Measurements from ENCODE around the gene MAP3K14. TPM values are rescaled to one million over a fixed set of nuclear protein-coding genes. Genes with fewer than 3 reads are reported as not detected.

The MAP3K14 gene
- total and polyA plus RNA-seq, 4 donors, result 1.2 to 7.8 (median 4.2) TPM

- Histone ChIP-seq H3K27me3 (ENCODE audit: control insufficient read depth in 4 of 4, insufficient read depth in 4 of 4, low read length in 3 of 4) (no peaks in the 10 kb centered on the region), H3K9me3 (ENCODE audit: control insufficient read depth in 4 of 4, low read length in 3 of 4) (no peaks in the 10 kb centered on the region), H3K36me3 (ENCODE audit: control insufficient read depth in 4 of 4, insufficient read depth in 3 of 4, low read depth in 1 of 4, low read length in 3 of 4) (peaks cover 0 to 2% (median 0%) of the 10 kb centered on the region in 4 donors), H3K4me1 (ENCODE audit: control insufficient read depth in 4 of 4, insufficient read depth in 4 of 4, low read length in 3 of 4) (peaks cover 11 to 55% (median 36%) of the 10 kb centered on the region in 4 donors), H3K27ac (ENCODE audit: low read depth in 1 of 2, low read length in 2 of 2) (peak overlapping the region; percentile 81 to 95), H3K9ac (ENCODE audit: low read depth in 1 of 2, low read length in 2 of 2) (no peak overlapping the region), H3K4me3 (ENCODE audit: low read depth in 1 of 3, low read length in 3 of 3) (no peak overlapping the region)
- TF ChIP-seq YY1 (IDR thresholded peaks at IDR 0.05), result no peak
- no peak for TF ChIP-seq EGR1 (IDR thresholded peaks at IDR 0.05; ENCODE audit: low read depth in 2 of 2)
- no peak for TF ChIP-seq RAD21 (IDR thresholded peaks at IDR 0.05)
- no peak for TF ChIP-seq ZBTB33 (IDR thresholded peaks at IDR 0.05)
- no peak for DNase-seq (ENCODE audit: low spot score)
- 66% methylated on average over 4 of the region's 4 CpGs for WGBS
These were observed 10.7 kb downstream of the MAP3K14 start for GRCh38 chr17:45306094-45306493.

GRCh38 chr17:45305530-45306087 lies 11.2 kb downstream of the MAP3K14 start:
- peak overlapping the region in 1 of 2 donors; percentile 81 for H3K27ac ChIP-seq (ENCODE audit: low read depth in 1 of 2, low read length in 2 of 2)
- H3K36me3 ChIP-seq (ENCODE audit: control insufficient read depth in 4 of 4, insufficient read depth in 3 of 4, low read depth in 1 of 4, low read length in 3 of 4), result peaks cover 0 to 2% (median 0%) of the 10 kb centered on the region in 4 donors
- H3K9me3 ChIP-seq (ENCODE audit: control insufficient read depth in 4 of 4, low read length in 3 of 4), result no peaks in the 10 kb centered on the region
- no peak overlapping the region for H3K4me3 ChIP-seq (ENCODE audit: low read depth in 1 of 3, low read length in 3 of 3)
- no peak overlapping the region for H3K9ac ChIP-seq (ENCODE audit: low read depth in 1 of 2, low read length in 2 of 2)
- TF ChIP-seq, protein P1, sequence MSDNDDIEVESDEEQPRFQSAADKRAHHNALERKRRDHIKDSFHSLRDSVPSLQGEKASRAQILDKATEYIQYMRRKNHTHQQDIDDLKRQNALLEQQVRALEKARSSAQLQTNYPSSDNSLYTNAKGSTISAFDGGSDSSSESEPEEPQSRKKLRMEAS (IDR thresholded peaks at IDR 0.05), result no peak
- TF ChIP-seq FOXA2 (IDR thresholded peaks at IDR 0.05), result no peak
- no peak for TF ChIP-seq YY1 (IDR thresholded peaks at IDR 0.05)
- no peak for TF ChIP-seq RAD21 (IDR thresholded peaks at IDR 0.05)
- no peak for TF ChIP-seq SP1 (IDR thresholded peaks at IDR 0.05)
- no peak for TF ChIP-seq FOXA1 (IDR thresholded peaks at IDR 0.05)
- TF ChIP-seq ATF3 (IDR thresholded peaks at IDR 0.05), result no peak
- no peak for TF ChIP-seq TAF1 (conservative IDR thresholded peaks at IDR 0.05)
- no peak for TF ChIP-seq GABPA (IDR thresholded peaks at IDR 0.05 in 1 of 2, conservative IDR thresholded peaks at IDR 0.05 in 1 of 2)
- TF ChIP-seq JUND (IDR thresholded peaks at IDR 0.05), result no peak
- no peak for TF ChIP-seq ZBTB33 (IDR thresholded peaks at IDR 0.05)
- TF ChIP-seq NR2F2 (IDR thresholded peaks at IDR 0.05), result no peak
- DNase-seq (ENCODE audit: low spot score), result no peak
- H3K4me1 ChIP-seq (ENCODE audit: control insufficient read depth in 4 of 4, insufficient read depth in 4 of 4, low read length in 3 of 4), result peaks cover 9 to 51% (median 32%) of the 10 kb centered on the region in 4 donors
- 91% methylated on average over 3 of the region's 3 CpGs for WGBS
- no peaks in the 10 kb centered on the region for H3K27me3 ChIP-seq (ENCODE audit: control insufficient read depth in 4 of 4, insufficient read depth in 4 of 4, low read length in 3 of 4)

DNA sequence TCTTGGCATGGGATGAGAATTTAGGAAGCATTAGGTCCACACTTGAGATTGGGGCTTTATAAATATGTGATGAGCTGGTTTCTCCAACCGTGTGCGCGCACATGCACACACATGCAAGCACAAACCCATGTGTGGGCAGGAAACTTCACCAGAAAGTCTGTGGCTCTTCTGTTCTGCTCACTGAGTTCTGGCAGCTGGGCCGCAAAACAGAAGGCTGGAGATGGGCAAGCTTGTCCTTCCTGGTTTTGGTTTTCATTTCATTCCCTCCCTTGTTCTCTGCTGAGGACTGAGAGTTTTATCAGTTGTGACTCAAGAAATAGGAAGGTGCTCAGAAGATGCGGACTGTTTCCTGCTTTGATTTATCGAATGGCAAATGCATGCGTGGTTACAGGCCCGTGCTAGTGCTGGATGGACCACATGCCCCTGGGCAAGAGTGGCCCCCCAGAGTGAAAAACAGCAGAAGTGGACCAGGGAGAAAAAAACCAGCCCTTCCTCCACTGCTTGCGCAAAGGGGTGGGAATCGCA lies 14.1 kb downstream of the MAP3K14 start:
- H3K27me3 ChIP-seq (ENCODE audit: control insufficient read depth in 4 of 4, insufficient read depth in 4 of 4, low read length in 3 of 4), result no peaks in the 10 kb centered on the region
- DNase-seq (ENCODE audit: low spot score), result no peak
- peak overlapping the region; percentile 28 to 34 for H3K27ac ChIP-seq (ENCODE audit: low read depth in 1 of 2, low read length in 2 of 2)
- TF ChIP-seq RAD21 (IDR thresholded peaks at IDR 0.05), result no peak
- no peak for TF ChIP-seq TAF1 (conservative IDR thresholded peaks at IDR 0.05)
- no peak for TF ChIP-seq YY1 (IDR thresholded peaks at IDR 0.05)
- TF ChIP-seq, protein P1 (IDR thresholded peaks at IDR 0.05), result no peak
- no peak for TF ChIP-seq JUND (IDR thresholded peaks at IDR 0.05)
- no peak for TF ChIP-seq ZBTB33 (IDR thresholded peaks at IDR 0.05)
- no peak for TF ChIP-seq GABPA (IDR thresholded peaks at IDR 0.05 in 1 of 2, conservative IDR thresholded peaks at IDR 0.05 in 1 of 2)
- no peak for TF ChIP-seq RXRA (IDR thresholded peaks at IDR 0.05)
- no peak for TF ChIP-seq FOXA1 (IDR thresholded peaks at IDR 0.05)
- TF ChIP-seq, protein P2, sequence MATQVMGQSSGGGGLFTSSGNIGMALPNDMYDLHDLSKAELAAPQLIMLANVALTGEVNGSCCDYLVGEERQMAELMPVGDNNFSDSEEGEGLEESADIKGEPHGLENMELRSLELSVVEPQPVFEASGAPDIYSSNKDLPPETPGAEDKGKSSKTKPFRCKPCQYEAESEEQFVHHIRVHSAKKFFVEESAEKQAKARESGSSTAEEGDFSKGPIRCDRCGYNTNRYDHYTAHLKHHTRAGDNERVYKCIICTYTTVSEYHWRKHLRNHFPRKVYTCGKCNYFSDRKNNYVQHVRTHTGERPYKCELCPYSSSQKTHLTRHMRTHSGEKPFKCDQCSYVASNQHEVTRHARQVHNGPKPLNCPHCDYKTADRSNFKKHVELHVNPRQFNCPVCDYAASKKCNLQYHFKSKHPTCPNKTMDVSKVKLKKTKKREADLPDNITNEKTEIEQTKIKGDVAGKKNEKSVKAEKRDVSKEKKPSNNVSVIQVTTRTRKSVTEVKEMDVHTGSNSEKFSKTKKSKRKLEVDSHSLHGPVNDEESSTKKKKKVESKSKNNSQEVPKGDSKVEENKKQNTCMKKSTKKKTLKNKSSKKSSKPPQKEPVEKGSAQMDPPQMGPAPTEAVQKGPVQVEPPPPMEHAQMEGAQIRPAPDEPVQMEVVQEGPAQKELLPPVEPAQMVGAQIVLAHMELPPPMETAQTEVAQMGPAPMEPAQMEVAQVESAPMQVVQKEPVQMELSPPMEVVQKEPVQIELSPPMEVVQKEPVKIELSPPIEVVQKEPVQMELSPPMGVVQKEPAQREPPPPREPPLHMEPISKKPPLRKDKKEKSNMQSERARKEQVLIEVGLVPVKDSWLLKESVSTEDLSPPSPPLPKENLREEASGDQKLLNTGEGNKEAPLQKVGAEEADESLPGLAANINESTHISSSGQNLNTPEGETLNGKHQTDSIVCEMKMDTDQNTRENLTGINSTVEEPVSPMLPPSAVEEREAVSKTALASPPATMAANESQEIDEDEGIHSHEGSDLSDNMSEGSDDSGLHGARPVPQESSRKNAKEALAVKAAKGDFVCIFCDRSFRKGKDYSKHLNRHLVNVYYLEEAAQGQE (IDR thresholded peaks at IDR 0.05), result no peak
- no peak for TF ChIP-seq SP1 (IDR thresholded peaks at IDR 0.05)

More for the DNA sequence above, 14.1 kb downstream of the MAP3K14 start:
- Histone ChIP-seq H3K4me1 (ENCODE audit: control insufficient read depth in 4 of 4, insufficient read depth in 4 of 4, low read length in 3 of 4) (peaks cover 10 to 47% (median 22%) of the 10 kb centered on the region in 4 donors), H3K9me3 (ENCODE audit: control insufficient read depth in 4 of 4, low read length in 3 of 4) (no peaks in the 10 kb centered on the region), H3K9ac (ENCODE audit: low read depth in 1 of 2, low read length in 2 of 2) (no peak overlapping the region), H3K4me3 (ENCODE audit: low read depth in 1 of 3, low read length in 3 of 3) (no peak overlapping the region), H3K36me3 (ENCODE audit: control insufficient read depth in 4 of 4, insufficient read depth in 3 of 4, low read depth in 1 of 4, low read length in 3 of 4) (peaks cover 0 to 2% (median 0%) of the 10 kb centered on the region in 4 donors)
- 79% methylated on average over 10 of the region's 10 CpGs for WGBS

Measured in liver (tissue), 9 donors.